WTC11 (cell line): ENCODE measurements around the gene MARS1.

Source experiments
- FOXJ3 ChIP-seq: sonication (generic); formaldehyde crosslinking; IDR thresholded peaks from 2 replicates; pipeline ENCODE4 v1.9.0; 2021; ENCODE audit warnings: missing genetic modification reagents, mild to moderate bottlenecking, borderline replicate concordance
- NR2C2 ChIP-seq: sonication (generic); formaldehyde crosslinking; IDR thresholded peaks from 2 replicates; pipeline ENCODE4 v1.8.0; 2022; ENCODE audit warnings: mild to moderate bottlenecking, missing genetic modification reagents
- TF ChIP-seq, protein P1 (sequence below): sonication (generic); formaldehyde crosslinking; IDR thresholded peaks from 2 replicates; pipeline ENCODE4 v1.8.1; 2022; ENCODE audit warnings: low read depth, missing genetic modification reagents, borderline replicate concordance
- TF ChIP-seq, protein P2 (sequence below): sonication (generic); formaldehyde crosslinking; IDR thresholded peaks from 2 replicates; pipeline ENCODE4 v1.8.1; 2022; ENCODE audit warnings: mild to moderate bottlenecking, moderate library complexity, missing genetic modification reagents
- TF ChIP-seq, protein P3 (sequence below): sonication (generic); formaldehyde crosslinking; IDR thresholded peaks from 2 replicates; pipeline ENCODE4 v1.8.0; 2023; ENCODE audit warnings: missing genetic modification reagents, mild to moderate bottlenecking, borderline replicate concordance
- TF ChIP-seq, protein P4 (sequence below): fragments of 200-600 bp; IDR thresholded peaks from 2 replicates; pipeline ENCODE4 v1.8.0; 2022; ENCODE audit warnings: antibody characterized with exemption

DNA sequence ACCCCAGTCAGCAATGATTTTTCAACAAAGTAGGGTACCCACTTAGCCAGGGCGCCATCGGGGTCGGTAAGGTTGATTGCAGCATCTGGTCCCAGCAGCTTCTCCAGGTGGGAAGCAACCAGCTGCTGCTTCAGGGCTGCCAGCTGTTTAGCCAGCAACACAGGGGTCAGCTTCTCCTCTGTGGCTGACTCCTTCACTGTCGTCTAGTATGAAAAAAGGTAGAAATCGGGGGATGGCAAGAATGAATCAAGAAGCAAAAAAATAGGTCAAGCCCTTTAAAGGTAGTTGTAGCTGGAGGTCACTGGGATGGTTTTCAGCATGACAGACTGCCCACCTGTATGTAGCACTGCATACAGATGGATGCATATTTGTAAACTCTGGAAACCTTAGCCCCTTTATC is 46.4 kb downstream of the MARS1 start:
- TF ChIP-seq FOXJ3 (CRISPR knock-in tag) (no peak), NR2C2 (CRISPR knock-in tag) (no peak)
- TF ChIP-seq, protein P1, sequence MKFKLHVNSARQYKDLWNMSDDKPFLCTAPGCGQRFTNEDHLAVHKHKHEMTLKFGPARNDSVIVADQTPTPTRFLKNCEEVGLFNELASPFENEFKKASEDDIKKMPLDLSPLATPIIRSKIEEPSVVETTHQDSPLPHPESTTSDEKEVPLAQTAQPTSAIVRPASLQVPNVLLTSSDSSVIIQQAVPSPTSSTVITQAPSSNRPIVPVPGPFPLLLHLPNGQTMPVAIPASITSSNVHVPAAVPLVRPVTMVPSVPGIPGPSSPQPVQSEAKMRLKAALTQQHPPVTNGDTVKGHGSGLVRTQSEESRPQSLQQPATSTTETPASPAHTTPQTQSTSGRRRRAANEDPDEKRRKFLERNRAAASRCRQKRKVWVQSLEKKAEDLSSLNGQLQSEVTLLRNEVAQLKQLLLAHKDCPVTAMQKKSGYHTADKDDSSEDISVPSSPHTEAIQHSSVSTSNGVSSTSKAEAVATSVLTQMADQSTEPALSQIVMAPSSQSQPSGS (CRISPR knock-in tag): no peak
- TF ChIP-seq, protein P2, sequence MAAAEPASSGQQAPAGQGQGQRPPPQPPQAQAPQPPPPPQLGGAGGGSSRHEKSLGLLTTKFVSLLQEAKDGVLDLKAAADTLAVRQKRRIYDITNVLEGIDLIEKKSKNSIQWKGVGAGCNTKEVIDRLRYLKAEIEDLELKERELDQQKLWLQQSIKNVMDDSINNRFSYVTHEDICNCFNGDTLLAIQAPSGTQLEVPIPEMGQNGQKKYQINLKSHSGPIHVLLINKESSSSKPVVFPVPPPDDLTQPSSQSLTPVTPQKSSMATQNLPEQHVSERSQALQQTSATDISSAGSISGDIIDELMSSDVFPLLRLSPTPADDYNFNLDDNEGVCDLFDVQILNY: no peak
- TF ChIP-seq, protein P3, sequence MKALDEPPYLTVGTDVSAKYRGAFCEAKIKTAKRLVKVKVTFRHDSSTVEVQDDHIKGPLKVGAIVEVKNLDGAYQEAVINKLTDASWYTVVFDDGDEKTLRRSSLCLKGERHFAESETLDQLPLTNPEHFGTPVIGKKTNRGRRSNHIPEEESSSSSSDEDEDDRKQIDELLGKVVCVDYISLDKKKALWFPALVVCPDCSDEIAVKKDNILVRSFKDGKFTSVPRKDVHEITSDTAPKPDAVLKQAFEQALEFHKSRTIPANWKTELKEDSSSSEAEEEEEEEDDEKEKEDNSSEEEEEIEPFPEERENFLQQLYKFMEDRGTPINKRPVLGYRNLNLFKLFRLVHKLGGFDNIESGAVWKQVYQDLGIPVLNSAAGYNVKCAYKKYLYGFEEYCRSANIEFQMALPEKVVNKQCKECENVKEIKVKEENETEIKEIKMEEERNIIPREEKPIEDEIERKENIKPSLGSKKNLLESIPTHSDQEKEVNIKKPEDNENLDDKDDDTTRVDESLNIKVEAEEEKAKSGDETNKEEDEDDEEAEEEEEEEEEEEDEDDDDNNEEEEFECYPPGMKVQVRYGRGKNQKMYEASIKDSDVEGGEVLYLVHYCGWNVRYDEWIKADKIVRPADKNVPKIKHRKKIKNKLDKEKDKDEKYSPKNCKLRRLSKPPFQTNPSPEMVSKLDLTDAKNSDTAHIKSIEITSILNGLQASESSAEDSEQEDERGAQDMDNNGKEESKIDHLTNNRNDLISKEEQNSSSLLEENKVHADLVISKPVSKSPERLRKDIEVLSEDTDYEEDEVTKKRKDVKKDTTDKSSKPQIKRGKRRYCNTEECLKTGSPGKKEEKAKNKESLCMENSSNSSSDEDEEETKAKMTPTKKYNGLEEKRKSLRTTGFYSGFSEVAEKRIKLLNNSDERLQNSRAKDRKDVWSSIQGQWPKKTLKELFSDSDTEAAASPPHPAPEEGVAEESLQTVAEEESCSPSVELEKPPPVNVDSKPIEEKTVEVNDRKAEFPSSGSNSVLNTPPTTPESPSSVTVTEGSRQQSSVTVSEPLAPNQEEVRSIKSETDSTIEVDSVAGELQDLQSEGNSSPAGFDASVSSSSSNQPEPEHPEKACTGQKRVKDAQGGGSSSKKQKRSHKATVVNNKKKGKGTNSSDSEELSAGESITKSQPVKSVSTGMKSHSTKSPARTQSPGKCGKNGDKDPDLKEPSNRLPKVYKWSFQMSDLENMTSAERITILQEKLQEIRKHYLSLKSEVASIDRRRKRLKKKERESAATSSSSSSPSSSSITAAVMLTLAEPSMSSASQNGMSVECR (CRISPR knock-in tag): no peak
- TF ChIP-seq, protein P4, sequence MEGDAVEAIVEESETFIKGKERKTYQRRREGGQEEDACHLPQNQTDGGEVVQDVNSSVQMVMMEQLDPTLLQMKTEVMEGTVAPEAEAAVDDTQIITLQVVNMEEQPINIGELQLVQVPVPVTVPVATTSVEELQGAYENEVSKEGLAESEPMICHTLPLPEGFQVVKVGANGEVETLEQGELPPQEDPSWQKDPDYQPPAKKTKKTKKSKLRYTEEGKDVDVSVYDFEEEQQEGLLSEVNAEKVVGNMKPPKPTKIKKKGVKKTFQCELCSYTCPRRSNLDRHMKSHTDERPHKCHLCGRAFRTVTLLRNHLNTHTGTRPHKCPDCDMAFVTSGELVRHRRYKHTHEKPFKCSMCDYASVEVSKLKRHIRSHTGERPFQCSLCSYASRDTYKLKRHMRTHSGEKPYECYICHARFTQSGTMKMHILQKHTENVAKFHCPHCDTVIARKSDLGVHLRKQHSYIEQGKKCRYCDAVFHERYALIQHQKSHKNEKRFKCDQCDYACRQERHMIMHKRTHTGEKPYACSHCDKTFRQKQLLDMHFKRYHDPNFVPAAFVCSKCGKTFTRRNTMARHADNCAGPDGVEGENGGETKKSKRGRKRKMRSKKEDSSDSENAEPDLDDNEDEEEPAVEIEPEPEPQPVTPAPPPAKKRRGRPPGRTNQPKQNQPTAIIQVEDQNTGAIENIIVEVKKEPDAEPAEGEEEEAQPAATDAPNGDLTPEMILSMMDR: no peak
